NCI-H748 treated with DMSO at 0.1 percent for 48 hours (cell line): ENCODE measurements around the gene SHTN1.

Experiments
- DNase-seq: peaks from one replicate; lab custom pipeline; 2025; lab: John Stamatoyannopoulos, UW

The SHTN1 gene

GRCh38 chr10:116917481-116917880 is 87.5 kb downstream of the SHTN1 start:
- DNase-seq = no peak

GRCh38 chr10:116915340-116915739 is 89.6 kb downstream of the SHTN1 start:
- DNase-seq = no peak

GRCh38 chr10:116913695-116914094 is 91.3 kb downstream of the SHTN1 start:
- DNase-seq = no peak

DNA sequence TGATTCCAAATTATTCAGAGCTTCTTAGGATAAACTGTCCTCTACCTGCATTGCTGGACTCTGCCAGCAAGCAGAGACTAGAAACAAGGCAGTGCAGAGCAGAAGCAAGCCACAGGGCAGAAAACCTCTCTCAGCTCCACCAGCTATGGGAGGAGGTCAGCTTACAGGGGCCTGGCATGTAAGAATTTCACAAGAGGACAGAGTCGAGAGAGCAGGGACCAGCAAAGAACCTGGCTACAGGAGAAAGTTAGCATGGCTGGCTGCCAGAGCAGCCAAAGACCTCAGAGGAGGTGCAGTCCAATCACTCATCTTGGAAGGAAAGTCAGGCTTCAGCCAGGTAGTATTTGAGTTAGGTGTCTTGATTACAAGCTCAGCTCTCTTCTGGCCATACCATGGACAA is 92.8 kb downstream of the SHTN1 start:
- DNase-seq = no peak

DNA sequence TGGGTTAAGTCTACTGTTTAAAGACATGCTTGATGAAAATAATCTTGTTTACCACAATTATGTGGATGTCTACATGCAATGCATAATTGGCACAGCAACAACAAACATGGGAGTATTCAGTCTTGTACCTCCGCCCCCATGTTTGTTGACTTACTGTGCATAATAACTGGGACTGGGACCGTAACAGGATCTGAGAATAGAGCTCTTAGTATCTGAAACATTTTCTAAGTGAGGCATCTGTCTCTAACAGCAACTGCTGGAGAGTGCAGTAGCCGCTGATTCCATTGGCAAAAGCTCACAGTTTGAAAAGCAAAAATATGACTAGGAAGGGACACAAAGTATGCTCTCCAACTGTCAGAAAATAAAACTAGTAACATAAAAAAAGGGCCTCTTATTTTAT is 94.1 kb downstream of the SHTN1 start:
- no peak for DNase-seq

- no peak for DNase-seq
Measured at GRCh38 chr10:116909307-116909706, 95.7 kb downstream of the SHTN1 start.

DNA sequence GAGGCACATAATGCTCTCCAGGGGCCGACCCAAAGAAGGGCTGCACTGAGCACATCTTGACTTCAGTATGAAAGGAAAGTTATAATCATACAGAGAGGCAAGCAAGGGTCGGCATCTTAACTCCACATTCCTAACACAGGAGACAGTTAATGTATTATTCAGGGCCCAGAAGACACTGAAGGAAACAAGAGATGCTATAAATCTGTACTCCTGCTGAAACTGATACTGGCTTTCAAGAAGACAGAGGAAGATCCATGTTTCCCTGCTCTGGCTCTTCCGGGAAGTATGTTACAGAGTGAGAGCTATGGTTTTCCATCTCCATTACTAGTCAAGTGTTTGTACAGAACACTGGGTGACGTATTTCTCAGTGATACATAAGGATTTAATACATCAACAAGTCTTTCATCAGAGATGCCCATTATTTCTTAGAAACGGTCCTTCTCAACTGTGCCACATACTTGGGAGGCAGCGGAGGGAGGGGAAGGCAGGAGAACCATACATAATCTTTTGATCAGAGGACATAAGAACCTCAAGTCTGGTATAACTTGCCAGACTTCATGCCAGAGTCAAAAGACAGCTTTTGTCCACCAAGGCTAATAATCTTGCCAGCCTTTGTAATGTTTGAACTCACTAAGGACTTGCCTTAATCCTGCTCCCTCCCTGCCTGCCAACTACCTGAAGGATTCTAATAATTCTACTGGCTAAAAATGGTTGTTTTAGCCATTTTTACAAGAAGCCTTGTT is 97.6 kb downstream of the SHTN1 start:
- DNase-seq = no peak

DNA sequence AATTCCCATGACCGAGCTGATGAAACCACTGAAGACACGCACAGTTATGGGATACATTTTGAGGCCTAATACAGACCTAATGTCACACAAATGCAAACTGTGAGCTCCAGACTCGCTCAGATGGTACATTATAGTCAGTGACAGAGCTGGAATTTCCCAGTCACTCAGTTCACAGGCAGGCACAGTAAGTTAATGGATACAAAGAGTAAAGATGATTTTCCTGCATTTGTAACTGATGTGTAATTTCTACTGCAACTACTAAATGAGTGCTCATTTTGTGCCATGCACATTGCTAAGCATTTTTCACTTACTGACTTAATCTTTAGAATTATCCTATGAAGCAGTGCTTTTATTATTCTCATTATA is 99.2 kb downstream of the SHTN1 start:
- DNase-seq = no peak

- DNase-seq = no peak
Measured at GRCh38 chr10:116899626-116900025, 105.4 kb downstream of the SHTN1 start.

DNA sequence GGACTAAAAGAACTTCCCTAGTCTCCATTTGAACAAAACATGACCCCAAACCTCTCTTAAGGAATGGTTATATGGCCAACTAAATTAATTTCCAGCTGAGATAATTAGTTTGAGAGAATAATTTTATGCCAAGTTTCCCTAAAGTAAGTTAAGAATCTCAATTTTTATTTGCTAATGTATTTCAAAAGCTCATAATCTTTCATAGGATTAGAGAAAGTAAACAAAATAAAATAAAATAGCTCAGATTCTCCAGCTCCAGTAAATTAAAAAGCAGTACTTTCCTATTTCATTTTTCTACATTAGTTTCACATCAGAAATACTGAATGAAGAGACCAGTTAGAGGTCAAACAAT is 111.3 kb downstream of the SHTN1 start:
- no peak for DNase-seq

GRCh38 chr10:116892907-116893685 is 111.9 kb downstream of the SHTN1 start:
- peak; percentile 63 for DNase-seq

DNA sequence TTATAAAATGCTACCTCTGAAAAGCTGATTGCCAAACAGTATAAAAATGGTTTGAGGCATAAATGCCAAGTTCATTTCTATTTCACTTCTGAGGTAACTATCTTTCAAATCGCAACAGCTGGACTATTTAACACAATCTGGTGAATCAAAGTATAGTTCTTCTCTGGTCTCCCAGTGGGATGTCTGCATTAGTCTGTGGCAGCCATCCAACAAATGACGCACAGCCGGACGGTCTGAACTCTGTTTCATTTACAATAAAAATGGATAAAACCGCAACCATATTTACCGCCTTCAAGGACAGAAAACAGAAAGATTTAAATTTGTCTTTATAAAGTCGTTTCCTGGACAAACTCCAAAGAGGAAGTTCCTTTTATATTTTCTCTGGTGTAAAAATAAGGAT is 113.8 kb downstream of the SHTN1 start:
- peak; percentile 51 for DNase-seq

- DNase-seq = no peak
Measured at GRCh38 chr10:116889066-116889465, 115.9 kb downstream of the SHTN1 start.

GRCh38 chr10:116888380-116889055 is 116.5 kb downstream of the SHTN1 start:
- DNase-seq = no peak

- no peak for DNase-seq
Measured at GRCh38 chr10:116886772-116887171, 118.2 kb downstream of the SHTN1 start.

DNA sequence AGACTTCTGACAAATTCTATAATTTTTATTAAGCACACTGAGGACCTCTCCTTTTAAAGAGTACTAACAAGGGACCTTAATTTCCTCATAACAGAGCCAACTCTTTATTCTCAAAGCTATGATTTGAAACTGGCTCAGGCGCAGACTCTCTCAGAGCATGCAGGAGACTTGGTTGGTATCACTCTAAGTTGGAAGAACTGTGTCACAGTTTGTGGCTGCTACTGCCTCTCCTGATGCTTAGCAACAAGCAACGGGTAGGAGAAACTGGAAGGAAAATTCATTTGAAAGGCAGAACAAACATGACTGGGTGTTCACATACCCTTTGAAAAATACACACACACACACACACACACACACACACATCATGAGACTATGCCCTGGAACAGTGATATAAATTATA is 122.3 kb downstream of the SHTN1 start:
- DNase-seq = no peak

DNA sequence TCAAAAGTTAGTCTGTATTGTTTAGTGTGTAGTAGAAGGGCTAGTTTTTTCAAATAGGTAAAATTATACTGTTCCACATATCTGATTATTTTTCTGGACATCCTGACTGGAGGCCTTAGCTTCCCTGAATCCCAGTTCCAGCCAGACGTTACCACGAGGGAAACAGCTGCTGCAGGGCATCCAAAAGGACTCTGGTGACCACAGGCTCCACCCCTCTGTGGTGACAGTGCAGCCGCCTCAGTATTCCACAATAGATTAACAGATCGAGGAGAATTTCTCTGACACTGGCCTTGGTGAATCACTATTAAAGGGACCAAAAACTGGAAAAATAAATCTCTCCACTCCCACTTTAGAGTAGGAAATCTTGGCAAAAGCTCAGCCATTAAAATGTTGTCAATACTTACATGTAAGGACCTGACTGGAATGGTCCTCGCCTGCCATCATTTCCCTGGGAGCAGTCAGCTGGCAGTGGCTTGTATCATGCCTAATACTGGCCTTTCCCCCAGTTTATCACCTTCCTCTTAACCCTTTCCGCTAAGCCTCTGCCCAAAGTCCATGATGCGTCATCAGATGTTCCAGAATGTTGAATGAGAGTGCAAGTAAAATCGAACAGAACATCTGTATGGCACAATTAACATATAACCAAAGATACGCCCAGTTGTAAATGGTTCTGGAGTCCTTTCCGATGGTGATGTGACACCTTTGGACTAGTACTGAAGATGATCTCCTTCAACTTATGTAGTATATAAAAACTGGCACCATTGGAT is 124.1 kb downstream of the SHTN1 start:
- DNase-seq = no peak

DNA sequence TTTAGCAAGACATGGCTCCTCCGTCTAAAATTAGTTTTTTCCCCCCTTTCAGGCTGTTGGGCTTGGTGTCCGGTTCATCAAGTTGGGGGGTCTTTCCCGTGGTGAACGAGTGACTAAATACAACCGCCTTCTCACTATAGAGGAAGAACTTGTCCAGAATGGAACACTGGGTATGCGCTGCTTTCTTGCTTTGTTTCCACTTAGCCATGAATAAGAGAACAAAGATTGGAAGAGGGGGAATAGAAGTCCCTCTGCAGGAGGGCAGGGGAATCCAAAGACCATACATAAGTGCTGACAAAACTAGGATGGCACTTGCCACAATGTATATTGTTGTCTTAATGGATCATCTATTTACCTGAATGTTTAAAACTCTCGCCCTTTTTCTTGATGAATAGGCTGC is 125.2 kb downstream of the SHTN1 start:
- no peak for DNase-seq

DNA sequence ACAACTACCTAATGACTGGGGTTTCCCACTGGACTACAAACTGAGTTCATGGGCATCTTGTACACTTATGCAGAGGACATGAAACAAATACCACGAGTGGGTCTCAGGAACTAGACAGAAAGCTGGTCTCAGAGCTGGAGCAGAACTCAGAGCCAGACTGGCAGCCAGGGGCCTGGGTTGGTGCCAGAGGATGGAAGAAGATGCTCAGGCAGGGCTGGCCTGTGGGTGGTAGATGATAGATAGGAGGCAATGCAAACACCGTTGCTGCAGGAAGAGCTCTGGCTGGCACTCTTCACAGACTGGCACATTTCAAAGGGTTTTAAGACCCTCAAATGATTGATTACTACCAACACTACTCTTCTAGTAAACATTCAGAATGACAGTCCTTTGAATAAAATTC is 126.9 kb downstream of the SHTN1 start:
- no peak for DNase-seq

DNA sequence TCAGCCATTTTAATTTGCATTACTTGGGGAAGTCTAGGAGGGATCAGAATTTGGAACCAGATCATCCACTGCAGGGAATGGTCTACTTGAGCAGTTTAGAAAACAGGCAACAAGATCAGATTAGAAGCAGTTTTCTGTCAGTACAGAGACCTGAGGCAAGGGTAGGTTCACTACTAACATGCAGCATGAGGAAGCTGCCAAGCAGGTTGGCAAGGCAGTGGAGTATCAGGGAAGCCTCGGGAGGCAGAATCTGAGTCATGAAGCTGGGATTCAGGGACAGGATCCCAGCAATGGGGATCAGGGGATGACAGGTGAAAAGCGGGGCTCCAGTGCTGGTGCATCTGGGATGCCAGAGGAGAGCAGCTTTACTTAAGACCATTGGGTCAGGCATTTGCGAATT is 127.6 kb downstream of the SHTN1 start:
- DNase-seq = no peak

- DNase-seq = no peak
Measured at GRCh38 chr10:116875897-116876296, 129.1 kb downstream of the SHTN1 start.

DNA sequence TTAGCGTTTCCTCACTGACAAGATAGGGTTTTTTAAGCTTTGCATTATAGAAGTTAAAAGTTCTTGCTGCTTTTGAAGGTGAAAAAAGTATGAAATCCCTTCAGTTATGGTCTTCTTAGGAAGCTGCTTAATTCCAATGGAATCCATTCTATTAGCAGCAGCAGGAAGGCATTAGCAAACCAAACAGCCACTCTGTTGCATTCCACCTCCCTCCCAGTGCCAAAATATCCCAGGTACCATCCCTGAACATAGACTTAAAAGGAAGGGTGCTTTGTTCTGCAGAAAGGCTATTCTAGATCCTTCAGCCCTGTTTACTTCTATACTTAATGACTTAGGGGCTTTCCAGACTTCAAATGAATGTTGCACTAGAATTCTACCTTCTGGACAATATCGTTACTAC is 131.9 kb downstream of the SHTN1 start:
- no peak for DNase-seq
